ENCODE measurements around the gene TMUB1.
A peak's percentile ranks its signal among the peaks of the same experiment; 100 is the strongest.

The TMUB1 gene

DNA sequence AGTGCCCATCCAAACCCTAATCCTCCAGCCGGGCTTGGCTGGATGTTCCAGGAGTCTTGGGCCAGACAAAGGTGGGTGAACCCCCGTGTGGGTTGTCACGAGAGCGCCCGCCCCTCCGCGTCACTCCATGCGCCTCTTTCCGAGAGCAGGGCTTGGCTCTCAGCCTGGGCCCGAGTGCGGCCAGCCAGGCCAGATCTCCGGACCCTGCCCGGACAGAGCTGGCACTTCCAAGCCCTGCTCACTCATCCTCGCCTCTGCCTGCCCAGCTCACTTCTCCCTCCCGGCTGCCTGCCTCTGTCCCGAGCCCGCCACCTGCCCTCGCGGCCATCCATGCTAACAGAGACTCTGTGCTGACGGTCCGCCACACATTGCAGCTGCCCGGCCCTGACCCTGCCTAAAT lies 37.6 kb upstream of the TMUB1 start:
- DNase-seq: no peak

DNA sequence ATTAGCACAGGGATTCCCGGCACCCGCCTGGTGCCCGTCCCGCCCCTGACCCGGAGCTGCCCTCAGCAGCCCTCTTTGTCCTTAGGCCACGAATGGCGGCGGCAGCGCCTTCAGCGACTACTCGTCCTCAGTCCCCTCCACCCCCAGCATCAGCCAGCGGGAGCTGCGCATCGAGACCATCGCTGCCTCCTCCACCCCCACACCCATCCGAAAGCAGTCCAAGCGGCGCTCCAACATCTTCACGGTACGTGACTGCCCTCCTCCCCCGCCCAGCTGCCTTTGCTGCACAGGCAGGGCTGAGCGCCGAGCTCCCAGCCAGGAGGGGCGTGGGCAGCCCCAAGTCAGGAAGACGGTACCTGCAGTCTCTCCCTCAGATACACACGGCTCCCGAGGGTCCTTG lies 36.6 kb upstream of the TMUB1 start:
- DNase-seq: no peak

DNA sequence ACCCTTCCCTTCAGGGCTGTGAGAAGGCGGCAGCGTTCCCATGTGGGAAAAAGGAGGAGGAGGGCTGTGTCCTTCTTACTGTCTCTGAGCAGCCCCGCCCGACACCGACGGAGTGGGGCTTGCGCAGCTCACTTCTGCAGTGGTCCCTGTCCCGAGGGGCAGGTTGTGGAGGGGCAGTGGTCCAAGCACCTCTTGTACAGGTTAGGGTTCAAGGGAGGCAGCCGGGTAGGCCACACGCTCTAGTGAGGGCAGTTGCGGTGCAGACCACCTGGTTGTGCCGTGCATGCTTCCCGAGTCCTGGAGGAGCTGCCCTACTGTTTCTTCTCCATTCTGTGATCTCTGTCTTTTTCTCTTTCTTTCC lies 35.7 kb upstream of the TMUB1 start:
- DNase-seq: no peak

DNA sequence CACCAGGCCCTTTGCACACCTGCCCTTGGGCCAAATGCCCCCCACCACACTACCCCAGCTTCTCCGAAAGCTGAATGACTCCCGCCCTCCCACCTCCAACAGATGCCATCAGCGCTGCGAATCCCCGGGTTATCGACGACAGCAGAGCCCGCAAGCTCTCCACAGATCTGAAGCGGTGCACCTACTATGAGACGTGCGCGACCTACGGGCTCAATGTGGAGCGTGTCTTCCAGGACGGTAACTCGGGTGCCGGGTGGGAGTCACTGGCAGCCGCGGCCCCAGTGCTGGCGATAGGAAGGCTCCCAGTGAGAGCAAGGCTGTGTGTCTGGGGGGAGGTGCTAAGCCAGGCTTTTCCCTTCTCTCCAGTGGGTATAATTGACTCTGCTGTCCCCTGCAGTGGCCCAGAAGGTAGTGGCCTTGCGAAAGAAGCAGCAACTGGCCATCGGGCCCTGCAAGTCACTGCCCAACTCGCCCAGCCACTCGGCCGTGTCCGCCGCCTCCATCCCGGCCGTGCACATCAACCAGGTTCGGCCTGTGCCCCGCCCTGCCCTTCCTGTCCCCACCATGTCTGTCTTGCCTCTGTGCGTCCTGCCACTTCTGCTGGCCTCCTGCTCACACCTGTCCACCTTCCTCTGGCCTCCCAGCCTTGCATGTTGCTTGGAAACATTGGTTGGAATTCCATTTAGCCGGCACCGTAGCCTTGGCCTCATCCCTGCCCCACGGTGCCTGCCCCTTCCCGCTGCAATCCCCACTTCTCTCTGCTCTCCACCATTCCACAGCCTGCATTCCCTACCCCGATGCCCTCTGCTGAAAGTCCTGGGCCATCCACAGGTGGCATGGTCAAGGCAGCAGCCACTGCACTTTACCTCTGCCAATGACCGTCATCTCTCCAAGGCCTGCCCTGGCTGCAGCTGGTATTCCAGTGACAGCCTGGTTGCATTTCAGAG lies 35.1 kb upstream of the TMUB1 start:
- DNase-seq: no peak

DNA sequence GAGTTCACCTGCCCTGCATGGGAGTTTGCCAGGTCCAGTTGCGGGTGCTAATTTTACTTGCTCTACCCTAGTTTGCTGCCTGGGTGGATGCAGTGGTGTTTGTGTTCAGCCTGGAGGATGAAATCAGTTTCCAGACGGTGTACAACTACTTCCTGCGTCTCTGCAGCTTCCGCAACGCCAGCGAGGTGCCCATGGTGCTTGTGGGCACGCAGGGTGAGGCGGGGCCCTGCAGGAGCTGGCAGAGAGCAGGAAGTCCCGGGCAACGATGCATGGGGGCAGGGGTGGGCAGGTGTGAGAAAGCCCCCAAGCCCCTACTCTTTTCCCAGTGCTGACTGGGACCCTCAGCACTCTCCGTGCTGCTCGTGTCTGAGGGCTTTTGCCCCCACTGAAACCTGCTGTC lies 34.3 kb upstream of the TMUB1 start:
- no peak for DNase-seq

DNA sequence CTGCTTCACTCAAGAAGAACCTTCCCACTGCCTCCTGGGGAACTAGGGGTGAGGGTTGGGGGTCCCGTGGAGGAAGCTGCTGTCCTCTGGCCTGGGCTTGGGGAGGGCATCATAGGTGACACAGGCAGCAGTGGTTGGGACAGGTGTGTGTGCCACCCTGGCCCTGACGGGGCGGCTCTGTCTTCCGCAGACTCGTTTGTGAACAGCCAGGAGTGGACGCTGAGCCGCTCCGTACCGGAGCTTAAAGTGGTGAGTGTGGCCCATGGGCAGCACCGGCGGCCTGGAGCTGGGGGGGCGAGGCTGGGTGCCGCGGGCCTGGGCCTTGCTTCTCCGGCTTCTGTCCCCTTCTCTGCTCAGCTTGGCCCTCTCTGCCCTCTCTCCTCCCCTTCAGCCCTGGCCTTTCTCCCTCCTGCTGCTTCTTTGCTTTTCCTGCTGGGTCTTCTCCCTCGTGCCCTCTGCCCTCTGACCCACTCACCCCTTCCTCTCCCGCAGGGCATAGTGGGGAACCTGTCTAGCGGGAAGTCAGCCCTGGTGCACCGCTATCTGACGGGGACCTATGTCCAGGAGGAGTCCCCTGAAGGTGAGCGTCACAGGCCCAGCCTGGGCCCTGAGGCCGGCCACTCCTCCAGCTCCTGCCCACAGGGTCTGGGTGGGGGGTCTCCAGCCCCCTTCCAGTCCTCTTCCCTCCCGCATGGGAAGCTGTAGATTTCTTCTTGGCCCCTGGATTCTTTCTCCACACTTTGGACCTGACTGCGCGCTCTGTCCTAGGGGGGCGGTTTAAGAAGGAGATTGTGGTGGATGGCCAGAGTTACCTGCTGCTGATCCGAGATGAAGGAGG lies 33.5 kb upstream of the TMUB1 start:
- DNase-seq: no peak

DNA sequence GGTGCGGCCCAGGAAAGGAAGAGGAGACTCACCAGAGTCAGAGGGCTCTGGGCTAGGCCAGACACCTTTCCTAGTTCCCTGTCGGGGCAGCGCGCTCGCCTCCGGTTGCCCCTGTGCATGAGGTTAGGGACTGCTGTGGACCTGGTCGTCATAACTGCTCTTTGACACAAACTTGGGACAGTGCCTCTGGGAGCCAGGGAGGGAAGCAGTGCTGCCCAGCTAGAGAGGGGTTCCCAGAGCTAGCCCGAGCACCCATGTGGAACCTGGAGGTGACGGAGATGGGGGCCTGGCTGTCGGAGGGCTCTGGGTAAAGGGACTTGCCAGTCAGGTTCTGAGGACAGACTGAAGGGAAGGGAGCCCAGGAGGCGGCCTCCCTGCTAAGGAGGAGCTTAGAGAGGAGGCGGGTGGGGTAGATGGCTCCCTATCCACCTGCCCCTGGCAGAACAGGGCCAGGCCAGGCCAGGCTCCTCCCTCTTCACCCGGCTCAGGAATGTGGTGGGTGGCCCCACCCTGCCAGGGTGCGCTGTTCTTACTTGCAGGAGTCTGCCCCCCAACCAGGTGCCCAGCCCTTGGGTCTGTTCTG lies 32.6 kb upstream of the TMUB1 start:
- no peak for DNase-seq

DNA sequence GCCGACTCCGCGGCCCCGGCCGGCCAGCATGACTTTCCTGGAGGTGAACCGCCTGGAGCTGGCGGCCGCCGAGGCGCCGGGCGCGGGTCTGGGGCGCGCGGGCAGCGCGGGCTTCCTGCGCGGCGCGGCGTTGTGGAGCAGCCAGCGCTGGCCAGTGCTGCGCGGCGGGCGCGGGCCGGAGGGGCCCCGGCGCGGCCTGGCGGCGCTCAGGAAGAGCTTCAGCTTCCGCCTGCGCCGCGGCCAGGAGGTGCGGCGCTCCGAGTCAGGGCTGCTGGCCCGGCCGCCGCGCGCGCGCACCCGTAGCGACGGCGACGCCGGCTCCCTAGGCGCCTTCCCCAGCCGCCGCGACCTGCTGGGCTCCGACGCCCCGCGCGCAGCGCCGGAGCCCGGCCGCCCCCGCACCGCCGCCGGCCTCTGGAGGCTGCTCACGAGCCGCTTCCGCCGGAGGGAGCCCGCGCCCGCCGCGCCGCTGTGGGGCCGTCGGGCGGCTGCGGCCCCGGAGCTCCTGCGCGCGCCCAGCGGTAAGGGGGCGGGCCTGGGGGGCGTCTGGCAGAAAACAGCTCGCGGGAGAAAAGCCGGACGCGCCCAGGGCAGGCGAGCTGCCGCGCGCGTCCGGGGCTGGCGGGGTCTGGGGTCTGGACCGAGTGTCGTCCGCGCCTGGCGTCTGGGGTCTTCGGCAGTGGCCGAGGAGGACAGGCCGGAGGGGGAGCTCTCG lies 32.0 kb upstream of the TMUB1 start:
- no peak for DNase-seq

DNA sequence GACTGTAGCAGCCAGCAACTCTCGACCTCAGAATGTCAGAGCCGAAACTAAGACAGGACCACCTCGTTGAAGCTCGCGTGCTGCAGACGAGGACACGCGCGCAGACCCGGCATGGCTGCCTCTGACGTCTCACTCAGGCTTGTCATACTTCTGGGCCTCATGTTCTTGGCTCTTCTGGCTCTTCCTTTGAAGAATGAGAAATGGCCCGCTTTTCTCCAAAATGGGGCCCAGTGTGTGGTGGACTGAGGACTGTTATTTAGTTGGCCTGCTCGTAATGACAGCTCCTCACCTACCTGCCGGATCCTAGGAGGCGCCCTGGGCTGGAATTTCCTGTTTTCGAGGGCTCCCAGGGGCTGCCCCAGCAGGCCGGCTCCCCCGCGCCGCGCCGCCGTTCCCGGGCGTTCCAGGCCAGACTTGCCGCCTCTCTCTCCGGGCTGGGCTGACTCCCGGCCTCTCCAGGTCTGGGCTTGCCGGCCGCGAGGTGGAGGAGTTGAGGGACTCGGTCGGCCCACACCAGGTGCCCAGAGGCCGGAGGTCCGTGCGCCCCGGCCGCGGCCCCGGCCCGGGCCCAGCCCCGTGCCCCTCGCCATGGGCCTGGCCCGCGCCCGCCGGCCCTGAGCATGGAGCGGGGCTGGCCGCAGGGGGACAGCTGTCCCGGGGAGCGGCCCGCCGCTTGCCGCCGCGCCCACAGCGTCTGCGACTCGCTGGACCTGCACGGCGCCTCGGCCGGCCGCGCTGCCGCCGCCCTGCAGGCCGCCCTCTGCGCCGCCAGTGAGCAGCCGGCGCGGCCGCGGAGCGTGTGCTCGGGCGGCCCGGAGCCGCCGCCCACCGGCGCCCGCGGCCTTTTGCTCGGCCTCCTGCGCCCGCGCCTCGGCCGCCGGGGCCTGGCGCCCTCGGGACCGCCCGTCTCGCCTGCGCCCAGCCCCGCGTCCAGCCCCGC lies 31.1 kb upstream of the TMUB1 start:
- no peak for DNase-seq

DNA sequence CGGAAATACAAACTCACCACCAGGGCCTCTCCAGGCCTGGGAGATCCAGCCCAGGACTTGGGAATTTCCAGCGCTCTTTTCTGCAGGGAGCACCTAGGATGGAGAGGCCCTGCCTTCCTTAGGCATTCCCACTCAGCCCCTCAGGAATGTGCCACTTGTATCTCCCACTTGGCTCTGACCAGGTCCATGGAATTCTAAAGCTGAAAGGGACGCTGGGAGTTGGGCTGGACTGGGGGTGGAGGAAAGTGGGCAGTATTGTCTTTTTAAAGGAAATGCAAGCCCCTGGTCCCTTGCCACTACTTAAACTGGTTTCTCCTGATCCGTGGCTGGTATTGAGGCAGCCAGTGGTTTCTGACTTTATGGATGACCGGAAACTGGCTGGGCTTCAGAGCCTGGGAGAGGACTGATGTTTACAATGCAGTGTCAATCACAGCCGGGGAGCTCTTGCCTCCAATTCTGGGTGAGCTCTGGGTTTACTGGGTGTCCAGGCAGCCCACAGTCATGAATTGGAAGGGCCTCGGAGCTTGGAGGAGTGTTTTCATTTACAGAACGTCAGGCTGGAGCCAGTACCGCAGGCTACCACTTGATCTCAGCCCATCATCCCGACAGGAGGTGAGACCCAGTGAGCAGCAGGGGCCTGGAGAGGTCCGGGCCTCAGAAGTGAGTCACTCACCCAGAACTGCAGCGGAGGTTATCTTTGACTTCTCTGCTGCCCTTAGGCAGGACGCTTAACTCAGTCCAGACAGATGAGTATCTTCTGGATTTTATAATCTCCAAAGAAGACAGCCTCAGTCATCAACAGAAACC lies 30.3 kb upstream of the TMUB1 start:
- DNase-seq: no peak

DNA sequence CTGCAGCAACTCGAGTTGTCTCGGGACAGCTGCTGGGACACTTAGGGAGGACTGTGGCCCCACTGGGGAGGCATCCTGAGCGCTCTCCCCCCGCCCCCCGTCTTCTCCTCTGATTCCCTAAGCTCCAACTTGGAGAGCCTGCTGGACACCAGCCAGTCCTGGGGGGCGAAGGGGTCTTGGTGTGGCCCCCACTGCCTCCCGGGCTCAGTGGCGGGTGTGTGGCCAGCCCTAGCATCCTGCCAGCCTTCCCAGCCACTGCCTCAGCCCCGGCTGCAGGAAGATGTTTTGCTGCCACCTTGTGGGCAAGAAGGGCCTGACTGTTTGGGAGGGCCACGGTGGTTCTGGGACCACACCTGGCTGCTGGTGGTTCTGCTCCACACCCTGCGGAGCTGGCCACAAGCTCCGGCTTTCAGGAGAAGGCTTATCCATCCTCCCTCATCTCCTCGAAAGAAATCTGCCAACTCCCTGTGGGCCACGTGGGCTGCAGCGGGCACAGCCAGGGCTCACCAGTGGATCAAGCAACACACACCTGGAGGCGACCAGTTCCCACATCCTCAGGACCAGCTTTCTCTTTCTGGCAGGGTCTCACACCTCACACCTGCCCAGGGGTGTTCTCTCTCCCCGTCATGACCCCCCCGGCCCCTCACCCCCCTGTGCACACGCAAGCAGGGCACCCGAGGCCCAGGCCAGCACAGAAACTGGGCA lies 27.8 kb upstream of the TMUB1 start:
- peak; percentile 49 for DNase-seq

DNA sequence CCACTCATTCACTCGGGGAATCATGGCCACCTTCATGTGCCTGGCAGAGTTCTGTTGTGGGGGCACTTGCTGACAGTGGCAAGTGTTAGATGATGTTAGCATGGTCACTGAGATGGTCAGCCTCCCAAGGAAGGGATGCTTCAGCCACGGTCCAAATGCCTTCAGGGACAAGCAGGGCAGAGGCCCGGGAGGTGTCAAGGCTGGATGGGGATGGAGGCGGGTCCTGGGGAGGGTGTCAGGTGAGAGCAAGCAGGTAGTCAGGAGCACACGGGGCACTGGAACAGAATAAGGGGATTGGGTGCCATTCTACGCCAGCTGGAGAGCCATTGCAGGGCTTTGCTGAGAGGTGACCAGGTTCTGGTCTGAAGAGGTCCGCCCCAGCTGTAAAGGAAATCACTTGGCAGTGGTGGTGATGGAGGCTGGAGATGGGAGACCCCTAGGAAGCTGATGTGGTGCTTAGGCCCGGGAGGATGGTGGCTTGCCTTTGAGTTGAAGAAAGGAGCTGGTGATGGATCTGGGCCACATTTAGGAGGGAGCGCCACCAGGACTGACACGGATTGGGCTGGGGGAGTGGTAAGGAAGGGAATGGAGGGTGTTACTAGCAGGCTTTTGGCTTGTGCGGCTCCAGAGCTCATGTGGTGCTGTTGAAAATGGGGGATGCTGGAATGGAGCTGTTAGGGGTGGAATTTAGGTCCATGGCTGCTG lies 27.1 kb upstream of the TMUB1 start:
- no peak for DNase-seq

DNA sequence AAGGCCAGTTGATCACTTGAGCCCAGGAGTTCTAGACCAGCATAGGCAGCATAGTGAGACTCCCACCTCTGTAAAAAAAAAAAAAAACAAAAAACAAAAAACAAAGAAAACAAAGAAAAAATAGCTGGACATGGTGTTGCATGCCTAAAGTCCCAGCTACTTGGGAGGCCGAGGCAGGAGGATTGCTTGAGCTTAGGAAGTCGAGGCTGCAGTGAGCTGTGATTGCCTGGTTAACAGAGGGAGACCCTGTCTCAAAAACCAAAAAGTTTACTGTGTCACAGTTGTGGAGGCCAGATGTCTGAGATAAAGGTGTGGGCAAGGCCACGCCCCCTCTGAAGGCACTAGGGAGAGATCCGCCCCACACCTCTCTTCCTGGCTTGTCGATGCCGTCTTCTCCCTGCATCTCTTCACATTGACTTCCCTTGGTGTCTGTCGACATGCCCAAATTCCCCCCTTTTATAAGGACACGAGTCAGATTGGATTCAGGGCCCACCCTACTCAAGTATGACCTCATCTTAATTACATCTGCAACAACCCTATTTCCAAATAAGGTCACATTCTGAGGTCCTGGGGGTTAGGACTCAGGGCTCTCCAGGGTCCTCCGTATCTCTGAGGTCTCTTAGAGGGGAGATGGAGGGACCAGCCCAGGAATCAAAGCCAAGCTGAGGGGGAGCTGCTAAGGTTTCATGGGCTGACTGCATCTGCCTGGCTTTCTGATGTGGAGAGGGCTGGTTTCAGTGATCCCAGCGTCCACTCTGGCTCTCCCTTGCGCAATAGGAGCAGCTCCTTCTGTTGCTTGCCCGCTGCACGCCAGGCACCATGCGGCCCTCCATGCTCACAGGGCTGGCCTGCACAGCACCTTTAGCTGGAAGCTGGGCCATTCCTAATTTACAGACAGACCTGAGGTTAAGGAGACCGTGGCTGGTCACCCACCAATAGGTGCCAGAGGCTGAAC lies 26.1 kb upstream of the TMUB1 start:
- no peak for DNase-seq

DNA sequence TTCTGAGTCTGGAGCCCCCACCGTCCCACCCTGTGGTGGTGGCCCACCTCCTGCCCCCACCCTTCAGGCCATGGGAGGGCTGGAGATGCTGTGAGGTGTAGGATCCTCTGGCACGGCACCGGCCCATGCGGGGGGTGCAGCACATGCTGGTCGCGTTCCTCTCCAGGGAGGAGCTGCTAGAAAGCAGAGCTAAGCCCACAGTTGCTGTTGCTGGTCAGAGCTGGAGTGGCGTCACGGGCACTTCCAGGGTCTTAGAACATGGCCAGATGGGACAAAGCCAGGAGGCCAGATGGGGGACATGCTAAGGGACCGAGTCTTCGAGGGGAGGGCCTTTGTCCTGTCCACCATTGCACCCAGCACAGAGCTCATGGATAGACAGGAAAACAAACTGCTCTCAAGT lies 24.6 kb upstream of the TMUB1 start:
- DNase-seq: no peak

DNA sequence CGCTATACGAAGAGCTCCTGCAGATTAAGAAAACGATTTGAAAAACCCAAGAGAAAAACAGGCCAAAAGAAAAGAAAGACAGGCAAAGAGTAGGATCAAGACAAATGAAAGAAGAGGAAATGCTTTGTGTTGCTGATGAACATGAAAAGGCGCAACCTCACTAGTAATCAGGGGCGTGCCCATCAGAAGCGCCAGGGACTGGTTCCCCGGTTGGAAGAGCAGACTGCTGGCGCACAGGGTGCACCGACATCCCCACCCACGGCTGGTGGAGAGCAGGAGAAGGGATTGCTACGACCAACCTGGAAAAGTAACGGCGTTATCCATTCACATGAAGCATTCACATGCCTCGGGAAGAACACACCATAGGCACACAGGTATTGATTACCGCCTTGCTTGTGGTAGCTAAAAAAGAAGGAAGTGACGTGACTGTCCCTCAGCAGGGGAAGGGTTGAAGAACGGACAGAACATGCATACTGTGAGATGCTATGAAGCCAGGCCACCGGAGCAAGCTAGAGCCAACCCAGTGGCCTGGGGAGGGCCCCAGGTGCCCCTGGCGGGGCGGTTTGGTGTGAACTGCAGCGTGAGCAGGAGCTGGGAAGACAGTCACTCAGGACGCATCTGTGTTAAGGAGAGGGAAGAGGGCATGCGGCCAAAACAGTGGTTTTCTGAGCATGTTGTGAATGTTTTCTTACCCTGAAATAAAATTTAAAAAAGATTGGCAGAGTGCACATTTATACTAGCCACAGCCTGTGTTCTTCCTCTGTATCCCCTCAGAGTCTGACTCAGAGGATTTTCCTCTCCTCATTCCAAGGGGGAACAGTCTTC lies 21.3 kb upstream of the TMUB1 start:
- no peak for DNase-seq

DNA sequence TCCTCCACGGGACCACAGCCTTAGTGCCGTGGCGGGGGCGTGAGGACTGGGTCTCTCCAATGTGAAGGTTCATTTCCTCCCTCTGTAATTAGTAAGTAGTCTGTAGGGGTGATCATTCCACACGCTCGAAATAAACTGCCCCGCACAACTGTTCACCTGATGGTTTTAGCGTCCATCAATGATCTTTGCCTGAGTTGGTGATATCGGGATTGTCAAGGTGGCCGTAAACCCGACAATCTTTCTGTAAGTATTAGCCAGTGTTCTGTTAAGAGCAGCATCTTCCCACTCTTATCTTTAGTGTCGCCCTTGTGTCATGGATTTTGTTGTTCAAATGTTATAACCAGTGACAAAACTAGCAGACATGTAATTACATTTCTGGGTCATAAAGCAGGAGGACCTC lies 20.7 kb upstream of the TMUB1 start:
- DNase-seq: no peak

DNA sequence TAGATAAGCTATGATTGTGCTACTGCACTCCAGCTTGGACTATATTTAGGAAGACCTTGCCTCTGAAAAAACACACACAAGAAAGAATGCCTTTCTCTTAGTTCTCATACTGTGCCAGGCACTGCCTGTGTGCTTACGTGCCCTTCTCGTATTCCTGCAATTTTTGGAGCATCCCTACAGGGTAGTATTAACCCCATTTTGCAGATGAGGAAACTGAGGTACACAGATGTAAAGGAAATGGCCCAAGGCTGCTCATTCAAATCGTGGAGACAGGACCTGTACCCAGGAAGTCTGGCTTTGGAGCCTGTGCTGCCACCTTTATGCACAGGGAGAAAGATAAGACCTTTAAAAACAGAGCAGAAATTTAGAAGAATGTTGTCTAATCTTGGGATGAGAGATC lies 19.7 kb upstream of the TMUB1 start:
- DNase-seq: no peak

All from NCI-H2171 (cell line).